Inflammatory macrophage (primary cell): ENCODE measurements around the gene PPIL4.
"Not testable (repeated sequence)": the region's sequence is repeated elsewhere in the genome, so short reads cannot be mapped to it uniquely, and the experiment has no call there.

Experiments used
- DNase-seq, 2 donors: peaks; one replicate each; pipeline ENCODE4 v3.0.0-alpha.2; 2020 to 2022

The PPIL4 gene

DNA sequence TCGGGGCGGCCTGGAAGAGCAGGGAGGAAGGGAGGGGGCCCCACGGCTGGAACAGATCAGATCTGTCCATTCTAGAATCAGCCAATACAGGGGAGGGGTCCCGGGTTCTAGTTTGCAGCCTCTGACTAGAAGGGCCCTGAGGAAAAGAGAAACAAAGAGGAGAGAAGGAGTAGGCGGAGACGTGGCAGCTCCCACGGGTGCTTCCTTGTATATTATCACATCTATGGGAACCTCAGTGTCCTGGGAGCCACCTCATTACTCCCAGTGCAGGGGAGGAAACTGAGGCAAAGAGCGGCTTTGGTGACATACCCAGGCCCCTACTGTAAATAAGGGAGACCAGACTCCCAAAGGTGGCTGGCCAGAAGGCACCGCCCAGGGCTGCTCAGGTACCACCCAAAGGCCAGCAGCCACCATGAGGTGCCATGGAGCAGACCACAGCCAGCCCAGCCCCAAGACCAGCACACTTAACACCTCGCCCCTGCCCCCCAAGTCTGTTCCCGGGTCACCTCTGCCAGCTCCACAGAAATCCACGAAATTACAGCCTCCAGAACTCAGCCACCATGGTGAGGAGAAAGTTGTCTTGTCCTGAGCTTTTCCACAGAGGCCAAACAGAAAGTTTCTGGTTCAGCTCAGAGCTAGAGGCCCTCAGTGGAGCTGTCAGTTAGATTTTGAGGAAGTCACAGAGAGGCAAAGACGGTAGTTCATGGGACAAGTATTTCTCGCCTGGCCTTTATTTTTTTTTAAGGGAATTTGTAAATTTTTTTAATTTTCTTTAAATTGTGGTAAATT lies 63.1 kb downstream of the PPIL4 start:
- DNase-seq, result peak; percentile 64 to 67

DNA sequence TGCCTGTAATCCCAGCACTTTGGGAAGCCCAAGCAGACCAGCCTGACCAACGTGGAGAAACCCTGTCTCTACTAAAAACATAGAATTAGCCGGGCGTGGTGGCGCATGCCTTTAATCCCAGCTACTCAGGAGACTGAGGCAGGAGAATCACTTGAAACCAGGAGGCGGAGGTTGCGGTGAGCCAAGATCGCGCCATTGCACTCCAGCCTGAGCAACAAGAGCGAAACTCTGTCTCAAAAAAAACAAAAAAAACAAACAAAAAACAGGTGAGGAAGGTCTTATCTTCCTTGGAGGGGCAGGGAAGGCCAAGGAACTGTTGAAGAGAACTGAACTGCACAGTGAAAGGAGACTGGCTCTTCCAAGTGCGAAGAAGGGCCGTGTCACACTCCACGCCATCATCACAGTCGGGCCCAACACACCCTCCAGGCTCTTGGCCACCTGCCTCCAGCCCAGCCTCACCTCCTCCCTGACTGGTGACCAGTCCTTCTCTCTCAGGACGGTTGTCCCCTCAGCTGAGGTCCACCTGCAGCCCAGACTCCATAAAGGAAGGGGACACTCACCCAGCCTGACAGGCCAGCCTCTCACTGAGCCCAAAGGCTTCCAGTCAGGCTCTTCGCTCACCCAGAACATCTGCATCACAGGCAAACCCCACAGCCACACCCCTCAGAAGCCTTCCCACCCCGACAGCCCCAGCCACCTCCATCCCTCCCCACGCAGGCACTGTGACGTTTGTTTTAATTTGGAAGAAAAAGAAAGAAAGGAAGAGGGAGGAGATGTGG lies 65.2 kb downstream of the PPIL4 start:
- DNase-seq, result no peak

DNA sequence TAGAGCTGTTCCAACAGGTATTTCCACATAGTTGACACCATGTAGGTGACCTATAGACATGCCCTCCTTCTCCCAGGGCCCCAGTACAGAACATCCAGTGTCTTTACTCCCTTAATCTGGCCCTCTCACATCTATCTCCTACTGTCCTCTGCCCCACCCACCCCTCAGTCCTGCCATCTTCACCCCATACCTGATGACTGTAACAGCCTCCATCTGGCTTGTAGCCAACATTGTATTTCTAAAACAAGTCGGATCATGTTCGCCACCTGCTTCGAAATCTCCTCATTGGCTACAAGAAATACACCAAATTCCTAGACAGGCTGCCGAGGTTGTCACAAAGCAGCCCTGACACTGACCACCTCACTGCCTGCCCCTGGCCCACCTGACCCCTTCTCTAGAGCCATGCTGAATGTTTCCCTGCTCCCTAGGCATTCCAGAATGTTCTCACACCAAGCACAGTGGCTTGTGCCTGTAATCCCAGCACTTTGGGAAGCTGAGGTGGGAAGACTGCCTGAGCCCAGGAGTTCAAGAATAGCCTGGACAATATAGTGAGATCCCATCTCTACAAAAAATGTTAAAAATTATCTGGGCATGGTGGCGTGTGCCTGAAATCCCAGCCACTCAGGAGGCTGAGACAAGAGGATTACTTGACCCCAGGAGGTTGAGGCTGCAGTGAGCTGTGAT lies 67.1 kb downstream of the PPIL4 start:
- DNase-seq, result no peak

DNA sequence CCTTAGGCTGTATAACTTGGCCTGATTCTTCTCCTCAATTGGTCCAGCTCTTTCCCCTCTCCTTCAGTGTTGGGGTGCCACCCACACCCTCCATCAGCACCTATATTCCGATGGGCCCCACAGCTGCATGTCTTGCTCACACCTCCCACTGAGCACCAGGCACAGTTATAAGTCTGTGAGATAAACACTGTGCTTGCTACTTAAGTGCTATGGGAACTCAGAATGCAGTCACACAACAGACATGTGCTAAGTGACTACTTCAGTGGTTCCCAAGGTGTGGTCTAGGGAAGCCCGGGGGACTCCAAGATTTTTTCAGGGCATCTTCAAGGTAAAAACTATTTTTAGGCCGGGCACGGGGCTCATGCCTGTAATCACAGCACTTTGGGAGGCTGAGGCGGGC lies 68.3 kb downstream of the PPIL4 start:
- no peak for DNase-seq

DNA sequence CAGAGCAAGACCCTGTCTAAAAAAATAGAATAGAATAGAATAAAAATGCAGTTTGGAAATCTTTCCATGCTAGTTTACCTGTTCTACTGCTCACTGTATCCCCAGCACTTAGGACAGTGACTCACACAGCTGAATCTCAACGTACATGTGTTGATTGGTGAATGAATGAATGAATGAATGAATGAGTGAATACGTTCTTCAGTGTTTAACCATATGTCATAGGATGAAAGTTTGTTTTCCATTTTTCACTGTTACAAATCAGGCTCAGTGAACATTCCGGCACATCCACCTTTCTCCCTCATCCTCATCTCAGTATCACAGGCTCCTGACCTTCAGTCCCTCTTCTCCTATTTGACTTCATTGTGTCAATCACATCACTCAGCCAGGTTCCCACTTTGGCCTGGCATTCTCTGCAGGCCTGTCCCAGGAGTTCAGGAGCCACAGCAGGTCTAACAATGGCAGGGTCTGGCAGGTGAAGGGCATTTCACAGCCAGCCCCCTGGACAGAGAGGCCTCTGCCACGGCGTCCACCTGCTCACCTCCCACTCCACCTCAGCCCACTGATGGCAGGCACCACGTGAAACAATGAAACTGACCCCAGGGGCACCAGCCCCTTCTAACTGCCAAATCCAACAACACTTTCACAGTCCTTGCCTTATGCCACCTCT lies 68.9 kb downstream of the PPIL4 start:
- no peak for DNase-seq

DNA sequence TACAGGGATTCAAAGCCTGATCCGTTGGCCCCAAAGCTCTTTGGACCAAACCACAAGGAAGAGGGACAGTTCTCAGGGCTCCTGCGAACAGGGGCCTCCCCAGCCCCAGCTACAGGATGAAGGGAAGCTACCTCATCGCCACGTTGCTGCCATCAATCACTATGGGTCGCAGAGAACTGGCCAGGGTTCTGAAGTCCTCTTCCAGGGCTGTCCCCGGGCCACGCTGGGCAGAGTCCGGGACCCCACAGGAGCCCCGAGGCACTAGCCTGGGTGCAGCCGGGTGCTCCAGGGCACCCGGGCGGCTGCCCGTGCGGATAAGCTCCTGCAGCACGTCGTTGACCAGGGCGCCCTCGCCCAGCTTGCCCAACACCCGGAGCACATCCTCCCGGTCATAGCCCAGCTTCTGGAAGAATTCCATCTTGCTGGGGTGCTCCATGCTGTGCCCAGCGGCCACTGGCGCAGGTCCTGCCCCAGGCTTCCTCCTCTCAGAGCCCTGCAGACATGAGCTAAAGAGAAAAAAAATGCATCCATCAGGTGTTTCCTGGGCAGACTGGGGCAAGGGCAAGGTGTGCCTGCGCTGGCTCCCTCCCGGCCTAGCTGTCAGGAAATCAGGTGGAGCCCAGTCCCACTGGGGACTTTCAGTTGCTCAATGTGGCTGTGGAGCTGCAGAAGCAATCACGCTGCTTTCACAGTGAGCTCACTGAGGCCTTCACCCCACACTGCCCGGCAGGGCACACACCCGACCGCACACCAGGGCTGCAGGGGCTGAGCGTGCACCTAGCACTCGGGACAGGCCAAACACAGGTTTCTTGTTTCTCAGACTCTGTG lies 71.5 kb downstream of the PPIL4 start:
- no peak for DNase-seq

DNA sequence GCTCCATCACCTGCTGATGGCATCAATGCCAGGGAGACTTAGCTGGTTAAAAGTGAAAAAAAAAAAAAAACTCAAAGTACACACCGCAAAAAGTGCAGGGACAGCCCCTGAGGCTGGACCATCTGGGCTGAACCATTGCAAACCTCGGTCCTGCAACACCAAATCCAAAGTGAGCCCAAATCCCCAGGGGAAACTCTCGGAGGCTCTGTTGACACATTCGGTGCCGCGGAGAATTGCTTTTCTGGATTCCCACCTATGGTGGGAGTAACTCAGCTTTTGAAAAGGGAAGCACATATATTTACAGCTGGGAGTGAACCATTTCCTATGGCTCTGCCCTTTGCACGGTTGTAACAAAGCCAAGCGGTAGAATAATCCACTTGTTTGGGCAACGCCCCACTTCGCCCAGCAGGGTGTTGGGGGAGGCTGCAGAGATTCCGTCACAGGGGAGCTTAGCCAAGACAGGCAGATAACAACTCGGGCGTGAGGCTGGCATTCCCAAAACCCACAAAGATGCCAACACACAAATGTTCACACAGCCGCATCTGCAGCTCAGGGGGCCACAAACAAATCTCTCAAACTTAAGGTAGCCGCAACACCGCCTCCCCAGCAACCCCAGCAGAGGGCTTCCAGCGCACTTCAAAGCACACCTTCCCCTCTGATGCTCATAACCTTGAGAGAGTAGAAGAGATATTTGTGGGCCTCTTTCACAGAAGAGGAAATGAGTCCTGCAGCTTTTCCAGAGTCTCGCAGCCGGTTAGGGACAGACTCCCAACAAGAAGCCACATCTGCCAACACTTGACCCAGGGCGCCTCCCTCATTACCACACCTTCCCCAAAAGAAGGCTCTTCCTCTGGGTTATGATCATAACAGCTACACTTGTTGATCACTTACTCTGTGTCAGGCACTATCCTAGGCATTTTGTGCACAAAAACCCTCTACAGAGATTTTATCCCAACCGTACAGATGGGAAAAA lies 72.5 kb downstream of the PPIL4 start:
- no peak for DNase-seq

DNA sequence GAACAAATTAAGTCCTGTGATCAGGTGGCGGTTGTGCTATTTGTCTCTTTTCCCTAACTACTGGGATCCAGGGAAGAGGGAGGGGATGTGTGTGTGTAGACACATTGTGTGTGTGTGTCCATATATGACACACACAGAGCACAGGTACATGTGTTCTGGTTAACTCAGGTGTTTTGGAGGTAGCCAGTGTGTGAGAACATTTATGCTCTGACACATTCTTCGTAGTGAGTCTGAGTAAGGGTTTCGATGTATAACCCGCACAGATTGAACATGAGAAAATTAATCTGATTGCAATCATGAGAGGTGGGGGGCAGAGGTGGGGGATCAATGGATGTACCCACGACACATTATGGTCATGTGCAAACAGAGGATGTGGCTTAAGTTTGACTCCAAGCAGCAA lies 73.6 kb downstream of the PPIL4 start:
- DNase-seq, result no peak

DNA sequence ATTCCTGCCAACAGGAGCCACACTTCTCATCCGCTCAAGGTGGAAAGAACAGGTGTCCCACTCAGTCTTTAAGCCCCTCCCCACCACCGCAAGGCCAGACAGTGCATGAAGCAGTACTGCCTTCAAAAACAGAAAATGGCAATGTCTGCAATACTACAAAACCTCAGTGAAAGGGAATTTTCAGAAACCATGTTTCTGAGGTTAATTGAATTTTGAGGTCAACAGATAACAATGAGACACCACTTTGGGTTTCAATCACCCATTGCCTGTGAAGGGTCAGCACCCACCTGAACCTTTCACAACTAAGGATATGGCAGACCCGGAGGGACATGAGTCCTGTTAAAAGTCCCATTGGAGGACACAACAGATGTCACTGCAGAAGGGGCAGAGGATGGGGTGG lies 74.0 kb downstream of the PPIL4 start:
- DNase-seq, result no peak

DNA sequence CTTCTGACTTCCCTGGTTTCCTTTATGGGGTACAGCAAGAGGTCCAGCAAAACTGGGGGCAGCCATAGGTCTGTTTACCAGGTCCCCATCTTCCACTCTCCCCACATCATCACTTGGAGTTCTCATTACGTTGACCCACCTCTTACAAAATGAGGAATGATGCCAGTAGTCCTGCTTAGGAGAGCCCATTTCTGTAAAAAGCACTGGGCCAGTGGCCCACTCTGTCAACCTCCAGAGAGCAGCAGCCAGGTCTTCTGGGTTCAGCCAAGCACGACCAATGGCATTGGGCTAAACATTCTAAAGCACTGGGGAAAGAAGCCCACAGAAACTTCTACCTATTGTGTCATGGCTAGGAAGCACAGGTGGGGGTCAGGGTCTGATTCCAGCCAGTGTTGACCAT lies 74.9 kb downstream of the PPIL4 start:
- DNase-seq, result no peak

DNA sequence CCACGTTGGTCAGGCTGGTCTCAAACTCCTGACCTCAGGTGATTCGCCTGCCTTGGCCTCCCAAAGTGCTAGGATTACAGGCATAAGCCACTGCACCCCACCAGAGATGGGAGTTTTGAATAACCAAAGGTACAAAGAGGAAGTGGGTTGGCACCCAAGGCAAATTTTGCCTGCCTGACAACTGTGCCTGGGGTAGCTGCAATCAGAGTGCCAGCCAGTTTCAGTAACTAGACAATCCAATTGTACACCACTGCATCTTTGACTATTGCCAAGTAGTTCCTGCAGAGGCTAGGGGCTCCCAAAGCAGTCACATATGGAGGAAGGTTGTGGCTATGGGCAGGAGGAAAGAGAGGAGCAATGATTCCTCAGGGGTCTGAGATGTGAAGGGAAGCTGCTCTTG lies 77.7 kb downstream of the PPIL4 start:
- DNase-seq, result no peak

DNA sequence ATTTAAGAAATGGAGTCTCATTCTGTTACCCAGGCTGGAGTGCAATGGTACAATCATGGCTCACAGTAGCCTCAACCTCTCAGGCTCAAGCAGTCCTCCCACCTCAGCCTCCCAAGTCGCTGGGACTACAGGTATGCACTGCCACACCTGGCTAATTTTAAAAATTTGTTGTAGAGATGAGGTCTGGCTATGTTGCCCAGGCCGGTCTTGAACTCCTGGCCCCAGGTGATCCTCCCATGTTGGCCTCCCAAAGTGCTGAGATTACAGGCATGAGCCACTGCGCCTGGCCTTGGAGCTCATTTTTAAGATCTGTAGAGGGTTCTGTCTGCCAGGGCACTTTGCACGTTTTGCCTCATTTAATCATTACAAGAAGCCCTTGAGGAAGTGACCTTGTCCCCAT lies 78.6 kb downstream of the PPIL4 start:
- DNase-seq, result no peak

DNA sequence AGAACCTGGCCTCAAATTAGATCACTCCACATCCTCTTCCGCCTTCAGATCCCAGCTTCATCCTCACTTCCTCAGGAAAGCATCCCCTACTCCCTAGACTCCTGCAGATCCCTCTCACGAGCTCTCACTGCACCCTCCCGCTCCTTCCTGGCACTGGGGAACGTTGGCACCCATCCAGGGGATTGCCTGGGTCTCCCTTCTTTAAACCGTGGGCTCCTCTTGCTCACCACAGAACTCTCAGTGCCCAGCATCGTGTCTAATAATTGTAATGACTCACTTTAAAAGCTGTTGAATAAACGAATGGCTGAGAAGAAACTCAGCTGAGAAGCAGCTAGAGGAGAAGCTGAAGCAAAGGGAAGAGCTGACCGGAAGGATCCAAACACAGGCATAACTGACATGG lies 81.4 kb downstream of the PPIL4 start:
- peak in 1 of 2 donors; percentile 10 for DNase-seq

DNA sequence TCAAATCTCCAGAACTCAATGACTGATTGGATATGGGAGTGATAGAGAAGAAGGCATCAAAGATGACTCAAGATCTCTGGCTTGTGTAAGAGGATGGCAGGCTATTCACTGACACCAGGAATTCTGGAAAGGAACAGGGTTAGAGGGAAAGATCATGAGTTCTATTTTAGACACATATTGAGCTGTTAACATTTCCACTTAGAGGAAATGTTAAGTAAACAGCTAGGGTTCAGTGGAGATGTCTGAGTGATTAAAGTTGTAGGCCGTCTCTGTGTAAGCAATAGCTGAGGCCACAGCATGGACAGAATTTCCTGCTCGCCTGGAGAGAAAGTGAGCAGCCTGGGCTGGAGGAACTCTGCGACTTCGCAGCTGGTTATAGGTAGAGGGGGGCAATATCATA lies 82.1 kb downstream of the PPIL4 start:
- no peak for DNase-seq

DNA sequence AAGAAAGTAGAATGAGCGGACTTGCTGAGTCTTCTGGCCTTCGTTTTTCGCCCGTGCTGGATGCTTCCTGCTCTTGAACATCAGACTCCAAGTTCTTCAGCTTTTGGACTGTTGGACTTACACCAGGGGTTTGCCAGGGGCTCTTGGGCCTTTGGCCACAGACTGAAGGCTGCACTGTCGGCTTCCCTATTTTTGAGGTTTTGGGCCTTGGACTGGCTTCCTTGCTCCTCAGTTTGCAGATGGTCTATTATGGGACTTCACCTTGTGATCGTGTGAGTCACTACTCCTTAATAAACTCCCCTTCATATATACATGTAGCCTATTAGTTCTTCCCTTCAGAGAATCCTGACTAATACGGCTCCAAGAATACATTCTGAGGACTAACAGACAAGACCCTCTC lies 83.1 kb downstream of the PPIL4 start:
- DNase-seq, result peak; percentile 60 to 72

DNA sequence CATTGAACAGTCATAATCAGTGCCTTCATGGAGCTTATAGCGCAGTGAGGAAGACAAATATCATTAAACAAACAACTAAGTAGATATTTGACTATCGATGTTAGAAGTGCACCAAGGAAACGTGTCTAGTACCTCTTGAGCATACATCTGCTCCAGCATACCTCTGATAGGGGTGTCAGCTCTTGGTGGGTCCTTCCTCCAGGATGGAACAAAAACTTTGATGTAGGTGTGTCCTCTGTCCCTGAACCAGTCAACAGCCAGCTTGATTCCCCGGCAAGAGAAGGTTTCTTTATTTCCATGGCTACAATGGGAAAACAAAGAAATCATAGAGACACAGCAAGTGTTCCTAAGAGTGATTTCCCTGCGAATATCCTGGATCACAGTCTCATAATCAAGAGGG lies 84.2 kb downstream of the PPIL4 start:
- no peak for DNase-seq

DNA sequence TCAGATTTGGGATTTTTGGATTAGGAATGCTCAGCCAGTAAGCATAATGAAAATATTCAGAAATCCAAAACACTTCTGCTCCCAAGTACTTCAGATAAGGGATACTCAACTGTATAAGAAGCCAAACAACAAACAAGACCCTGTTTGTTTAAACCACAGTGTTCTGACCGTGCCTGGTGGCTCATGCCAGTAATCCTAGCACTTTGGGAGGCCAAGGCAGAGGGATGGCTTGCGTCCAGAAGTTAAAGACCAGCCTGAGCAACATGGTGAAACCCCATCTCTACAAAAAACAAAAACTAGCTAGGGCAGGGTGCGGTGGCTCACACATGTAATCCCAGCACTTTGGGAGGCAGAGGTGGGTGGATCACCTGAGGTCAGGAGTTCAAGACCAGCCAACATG lies 85.6 kb downstream of the PPIL4 start:
- DNase-seq, result not testable (repeated sequence)

DNA sequence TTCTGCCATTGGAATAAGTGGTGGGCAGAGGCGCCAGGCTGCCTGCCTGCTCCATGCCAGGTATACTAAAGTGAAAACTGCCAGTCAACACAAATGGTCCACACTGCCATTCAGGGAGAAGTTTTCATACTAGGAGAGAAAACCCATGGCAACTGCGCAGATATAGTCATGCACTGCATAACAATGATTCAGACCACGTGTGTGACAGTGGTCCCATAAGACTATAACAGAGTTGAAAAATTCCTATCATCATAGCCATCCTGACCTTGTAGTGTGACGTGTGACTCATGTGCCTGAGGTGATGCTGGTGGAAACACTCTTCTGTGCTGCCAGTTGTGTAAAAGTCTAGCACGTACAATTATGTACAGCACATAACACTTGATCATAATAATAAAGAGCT lies 86.1 kb downstream of the PPIL4 start:
- no peak for DNase-seq

DNA sequence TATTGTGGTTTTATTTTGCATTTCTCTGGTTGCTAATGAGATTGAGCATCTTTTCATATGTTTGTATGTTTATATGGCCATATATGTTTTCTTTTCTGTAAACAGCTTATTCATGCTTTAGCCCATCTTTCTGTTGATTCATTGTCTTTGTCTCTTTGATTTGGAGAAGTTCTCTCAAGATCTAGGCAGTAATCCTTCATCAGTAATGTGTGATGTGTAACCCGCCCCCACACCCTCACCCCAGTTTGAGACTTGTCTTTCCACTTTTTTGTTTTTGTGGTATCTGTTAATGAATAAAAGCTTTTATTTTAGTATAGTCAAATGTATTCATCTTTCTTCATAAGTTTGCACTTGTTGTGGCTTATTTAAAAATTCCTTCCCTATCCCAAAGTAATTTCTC lies 87.0 kb downstream of the PPIL4 start:
- DNase-seq, result peak; percentile 32 to 72

DNA sequence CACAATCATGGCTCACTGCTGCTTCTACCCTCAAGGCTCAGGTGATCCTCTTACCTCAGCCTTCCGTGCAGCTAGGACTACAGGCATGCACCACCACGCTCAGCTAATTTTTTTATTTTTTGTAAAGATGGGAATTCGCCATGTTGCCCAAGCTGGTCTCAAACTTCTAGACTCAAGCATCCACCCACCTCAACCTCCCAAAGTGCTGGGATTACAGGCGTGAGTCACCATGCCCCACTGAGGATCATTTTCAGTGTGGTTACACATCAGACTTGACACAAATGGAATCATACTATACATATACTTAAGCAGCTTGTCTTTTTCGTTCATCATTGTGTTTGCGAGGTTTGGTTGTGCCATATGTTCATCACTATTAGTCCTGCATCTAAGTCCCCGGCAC lies 87.6 kb downstream of the PPIL4 start:
- peak in 1 of 2 donors; percentile 21 for DNase-seq

DNA sequence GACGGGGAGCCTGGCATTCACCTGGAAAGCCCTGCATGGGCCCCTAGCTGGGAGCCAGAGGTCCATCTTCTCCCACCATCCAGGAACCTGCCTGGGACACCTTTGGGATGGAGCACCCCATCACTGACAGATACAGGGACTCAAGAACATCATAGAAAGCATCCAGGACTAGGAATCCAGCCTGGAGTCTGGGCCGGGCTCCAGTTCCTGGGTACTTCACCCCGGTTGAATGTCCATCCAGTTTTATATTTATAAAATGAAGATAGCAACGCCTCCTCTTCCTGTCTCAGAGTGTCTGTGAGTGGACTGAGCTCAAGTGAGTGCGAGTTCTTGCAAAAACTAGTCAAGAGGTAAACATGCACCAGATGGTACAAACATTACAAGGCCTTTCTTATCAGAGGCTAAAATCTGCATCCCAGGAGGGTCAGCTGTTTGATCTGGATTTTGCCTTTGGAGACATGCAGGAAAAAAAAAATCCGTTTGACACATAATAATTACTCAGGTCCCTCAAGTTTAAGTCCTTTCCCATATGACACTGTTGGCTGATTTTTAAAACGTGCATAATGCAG lies 88.4 kb downstream of the PPIL4 start:
- no peak for DNase-seq
